ENCODE results near the gene DDX25. TPM values are rescaled to one million over a fixed set of nuclear protein-coding genes. Genes with fewer than 3 reads are reported as not detected.

DDX25 gene
- polyA plus RNA-seq, 1 donor (not counting 4 experiments of a cell fraction or from before 2014, with no cell fraction given), result 0.12 TPM

- Histone ChIP-seq H4K20me1 (ENCODE audit: control insufficient read depth, extremely low read depth, insufficient read depth, low read length) (no peaks in the 10 kb centered on the region), H3K27ac (ENCODE audit: control insufficient read depth, insufficient read depth, low read length) (no peak overlapping the region), H3K36me3 (ENCODE audit: control insufficient read depth in 2 of 2, extremely low read depth in 1 of 2, insufficient read depth in 2 of 2, low read length in 2 of 2) (no peaks in the 10 kb centered on the region), H3K4me2 (ENCODE audit: control insufficient read depth, extremely low read depth, insufficient read depth, low read depth, low read length) (no peak overlapping the region), H3K9me1 (ENCODE audit: control insufficient read depth, extremely low read depth, insufficient read depth, low read length) (no peaks in the 10 kb centered on the region), H3K4me3 (ENCODE audit: control insufficient read depth in 2 of 3, extremely low read depth in 1 of 3, insufficient read depth in 2 of 3, low read depth in 1 of 3, low read length in 3 of 3) (no peak overlapping the region), H3K27me3 (ENCODE audit: control insufficient read depth, extremely low read depth, insufficient read depth, low read length) (no peaks in the 10 kb centered on the region), H3K9me3 (ENCODE audit: control insufficient read depth, low read depth, low read length) (no peaks in the 10 kb centered on the region), H3K9ac (ENCODE audit: control insufficient read depth, extremely low read depth, insufficient read depth, low read length) (no peak overlapping the region), H3K79me2 (ENCODE audit: control insufficient read depth, insufficient read depth, low read length) (no peaks in the 10 kb centered on the region), H2AFZ (ENCODE audit: control insufficient read depth, low read length) (no peak overlapping the region), H3K4me1 (ENCODE audit: control insufficient read depth, extremely low read depth, insufficient read depth, low read length) (no peaks in the 10 kb centered on the region)
- TF ChIP-seq, protein P1, sequence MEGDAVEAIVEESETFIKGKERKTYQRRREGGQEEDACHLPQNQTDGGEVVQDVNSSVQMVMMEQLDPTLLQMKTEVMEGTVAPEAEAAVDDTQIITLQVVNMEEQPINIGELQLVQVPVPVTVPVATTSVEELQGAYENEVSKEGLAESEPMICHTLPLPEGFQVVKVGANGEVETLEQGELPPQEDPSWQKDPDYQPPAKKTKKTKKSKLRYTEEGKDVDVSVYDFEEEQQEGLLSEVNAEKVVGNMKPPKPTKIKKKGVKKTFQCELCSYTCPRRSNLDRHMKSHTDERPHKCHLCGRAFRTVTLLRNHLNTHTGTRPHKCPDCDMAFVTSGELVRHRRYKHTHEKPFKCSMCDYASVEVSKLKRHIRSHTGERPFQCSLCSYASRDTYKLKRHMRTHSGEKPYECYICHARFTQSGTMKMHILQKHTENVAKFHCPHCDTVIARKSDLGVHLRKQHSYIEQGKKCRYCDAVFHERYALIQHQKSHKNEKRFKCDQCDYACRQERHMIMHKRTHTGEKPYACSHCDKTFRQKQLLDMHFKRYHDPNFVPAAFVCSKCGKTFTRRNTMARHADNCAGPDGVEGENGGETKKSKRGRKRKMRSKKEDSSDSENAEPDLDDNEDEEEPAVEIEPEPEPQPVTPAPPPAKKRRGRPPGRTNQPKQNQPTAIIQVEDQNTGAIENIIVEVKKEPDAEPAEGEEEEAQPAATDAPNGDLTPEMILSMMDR (optimal IDR thresholded peaks at IDR 0.05 in 1 of 3, IDR thresholded peaks at IDR 0.05 in 1 of 3, conservative IDR thresholded peaks at IDR 0.05 in 1 of 3; ENCODE audit: extremely low read depth in 1 of 3, insufficient read depth in 2 of 3, low read length in 3 of 3), result no peak
- no peak for TF ChIP-seq EZH2 (IDR thresholded peaks at IDR 0.05; ENCODE audit: low read length)
- FAIRE-seq, result no peak
- no peak for DNase-seq (ENCODE audit: low read depth, low spot score)
- dilution Hi-C loops (cut with MboI; ENCODE audit: extremely low pct_ligation_motif_present, low sequenced_read_pairs), result loop anchor here (25.0 kb wide), 1 partner anchor 273 kb away; the partner anchor contains the start of genes FAM118B and RPUSD4
These were observed 34.8 kb downstream of the DDX25 start for GRCh38 chr11:125939081-125939521.

DNA sequence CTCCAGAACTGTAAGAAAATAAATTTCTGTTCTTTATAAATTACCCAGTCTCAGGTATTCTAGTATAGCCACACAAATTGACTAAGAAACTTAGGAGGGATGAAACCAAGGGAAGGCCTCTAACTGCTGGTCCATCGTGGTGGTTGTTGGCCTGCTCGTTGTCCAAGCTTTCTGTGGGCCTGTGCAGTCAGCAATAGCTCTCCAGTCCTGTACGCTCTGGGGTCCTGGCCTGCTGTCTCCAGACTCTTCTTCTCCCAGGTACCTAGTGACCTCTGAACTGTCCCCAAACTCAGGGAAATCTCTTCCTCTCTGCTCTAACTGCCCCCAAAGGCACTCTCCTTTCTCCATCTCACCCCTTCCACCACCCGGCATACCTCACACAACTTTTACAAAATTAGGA lies 35.8 kb downstream of the DDX25 start:
- Histone ChIP-seq H3K9me3 (ENCODE audit: control insufficient read depth, low read depth, low read length) (no peaks in the 10 kb centered on the region), H4K20me1 (ENCODE audit: control insufficient read depth, extremely low read depth, insufficient read depth, low read length) (no peaks in the 10 kb centered on the region), H2AFZ (ENCODE audit: control insufficient read depth, low read length) (no peak overlapping the region), H3K4me1 (ENCODE audit: control insufficient read depth, extremely low read depth, insufficient read depth, low read length) (no peaks in the 10 kb centered on the region), H3K9me1 (ENCODE audit: control insufficient read depth, extremely low read depth, insufficient read depth, low read length) (no peaks in the 10 kb centered on the region), H3K9ac (ENCODE audit: control insufficient read depth, extremely low read depth, insufficient read depth, low read length) (no peak overlapping the region), H3K79me2 (ENCODE audit: control insufficient read depth, insufficient read depth, low read length) (no peaks in the 10 kb centered on the region), H3K27ac (ENCODE audit: control insufficient read depth, insufficient read depth, low read length) (no peak overlapping the region), H3K36me3 (ENCODE audit: control insufficient read depth in 2 of 2, extremely low read depth in 1 of 2, insufficient read depth in 2 of 2, low read length in 2 of 2) (no peaks in the 10 kb centered on the region), H3K27me3 (ENCODE audit: control insufficient read depth, extremely low read depth, insufficient read depth, low read length) (no peaks in the 10 kb centered on the region), H3K4me3 (ENCODE audit: control insufficient read depth in 2 of 3, extremely low read depth in 1 of 3, insufficient read depth in 2 of 3, low read depth in 1 of 3, low read length in 3 of 3) (no peak overlapping the region), H3K4me2 (ENCODE audit: control insufficient read depth, extremely low read depth, insufficient read depth, low read depth, low read length) (no peak overlapping the region)
- dilution Hi-C loops (cut with MboI; ENCODE audit: extremely low pct_ligation_motif_present, low sequenced_read_pairs), result loop anchor here (25.0 kb wide), 1 partner anchor 272 kb away; the partner anchor contains the start of genes FAM118B and RPUSD4
- DNase-seq (ENCODE audit: low read depth, low spot score) (no peak), FAIRE-seq (no peak)
- TF ChIP-seq, protein P1 (optimal IDR thresholded peaks at IDR 0.05 in 1 of 3, IDR thresholded peaks at IDR 0.05 in 1 of 3, conservative IDR thresholded peaks at IDR 0.05 in 1 of 3; ENCODE audit: extremely low read depth in 1 of 3, insufficient read depth in 2 of 3, low read length in 3 of 3), result no peak
- no peak for TF ChIP-seq EZH2 (IDR thresholded peaks at IDR 0.05; ENCODE audit: low read length)
